Cardiac fibroblast (primary cell): Measurements from ENCODE around the gene RRBP1.

Experiments
- DNase-seq, 2 donors: peaks; one replicate each; pipeline versions ENCODE4 v3.0.0 to v3.0.0-alpha.2; 2010; ENCODE audit warnings: low read depth in 2 of 2
- H3K4me3 ChIP-seq, 2 donors: replicated peaks in 1 of 2; 1 replicate in 1 of 2; 2 replicates in 1 of 2; pipeline ENCODE4 v1.5.1; 2011; ENCODE audit warnings: low read depth in 2 of 2, low read length in 2 of 2, mild to moderate bottlenecking in 2 of 2, moderate library complexity in 1 of 2
- TF ChIP-seq, protein P1 (sequence below): IDR thresholded peaks from one replicate; pipeline ENCODE4 v1.5.1; 2011; ENCODE audit warnings: low read depth, mild to moderate bottlenecking, low read length, inconsistent platforms

Gene RRBP1

GRCh38 chr20:17630151-17630805 is 51.8 kb downstream of the RRBP1 start:
- TF ChIP-seq, protein P1, sequence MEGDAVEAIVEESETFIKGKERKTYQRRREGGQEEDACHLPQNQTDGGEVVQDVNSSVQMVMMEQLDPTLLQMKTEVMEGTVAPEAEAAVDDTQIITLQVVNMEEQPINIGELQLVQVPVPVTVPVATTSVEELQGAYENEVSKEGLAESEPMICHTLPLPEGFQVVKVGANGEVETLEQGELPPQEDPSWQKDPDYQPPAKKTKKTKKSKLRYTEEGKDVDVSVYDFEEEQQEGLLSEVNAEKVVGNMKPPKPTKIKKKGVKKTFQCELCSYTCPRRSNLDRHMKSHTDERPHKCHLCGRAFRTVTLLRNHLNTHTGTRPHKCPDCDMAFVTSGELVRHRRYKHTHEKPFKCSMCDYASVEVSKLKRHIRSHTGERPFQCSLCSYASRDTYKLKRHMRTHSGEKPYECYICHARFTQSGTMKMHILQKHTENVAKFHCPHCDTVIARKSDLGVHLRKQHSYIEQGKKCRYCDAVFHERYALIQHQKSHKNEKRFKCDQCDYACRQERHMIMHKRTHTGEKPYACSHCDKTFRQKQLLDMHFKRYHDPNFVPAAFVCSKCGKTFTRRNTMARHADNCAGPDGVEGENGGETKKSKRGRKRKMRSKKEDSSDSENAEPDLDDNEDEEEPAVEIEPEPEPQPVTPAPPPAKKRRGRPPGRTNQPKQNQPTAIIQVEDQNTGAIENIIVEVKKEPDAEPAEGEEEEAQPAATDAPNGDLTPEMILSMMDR = no peak
- no peak for DNase-seq
- no peak overlapping the region for H3K4me3 ChIP-seq

DNA sequence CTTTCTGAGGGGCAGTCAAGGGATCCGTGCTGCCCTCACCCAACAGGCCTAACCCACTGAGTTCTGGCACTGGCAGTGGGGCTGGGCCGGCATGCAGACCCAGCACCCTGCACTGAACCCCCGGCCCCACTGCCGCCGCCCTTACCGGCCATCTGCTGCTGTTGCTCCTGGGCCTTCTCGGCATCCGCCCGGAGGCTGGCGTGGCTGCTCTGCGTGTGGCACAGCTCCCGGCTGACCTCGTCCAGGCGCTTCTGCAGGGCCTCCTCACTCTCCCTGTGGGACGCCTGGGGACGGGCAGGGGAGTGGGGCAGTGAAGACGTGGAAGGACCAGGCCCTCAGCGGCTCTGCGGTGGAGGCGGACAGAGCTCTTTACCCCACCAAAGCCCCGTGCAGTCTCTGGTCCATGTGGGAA is 52.4 kb downstream of the RRBP1 start:
- no peak for DNase-seq
- TF ChIP-seq, protein P1 = no peak
- no peak overlapping the region for H3K4me3 ChIP-seq

- DNase-seq = no peak
- H3K4me3 ChIP-seq = no peak overlapping the region
- TF ChIP-seq, protein P1 = no peak
These were observed 53.0 kb downstream of the RRBP1 start for GRCh38 chr20:17629025-17629424.

- no peak for DNase-seq
- no peak overlapping the region for H3K4me3 ChIP-seq
- TF ChIP-seq, protein P1 = no peak
These were observed 53.8 kb downstream of the RRBP1 start for GRCh38 chr20:17628101-17628841.

DNA sequence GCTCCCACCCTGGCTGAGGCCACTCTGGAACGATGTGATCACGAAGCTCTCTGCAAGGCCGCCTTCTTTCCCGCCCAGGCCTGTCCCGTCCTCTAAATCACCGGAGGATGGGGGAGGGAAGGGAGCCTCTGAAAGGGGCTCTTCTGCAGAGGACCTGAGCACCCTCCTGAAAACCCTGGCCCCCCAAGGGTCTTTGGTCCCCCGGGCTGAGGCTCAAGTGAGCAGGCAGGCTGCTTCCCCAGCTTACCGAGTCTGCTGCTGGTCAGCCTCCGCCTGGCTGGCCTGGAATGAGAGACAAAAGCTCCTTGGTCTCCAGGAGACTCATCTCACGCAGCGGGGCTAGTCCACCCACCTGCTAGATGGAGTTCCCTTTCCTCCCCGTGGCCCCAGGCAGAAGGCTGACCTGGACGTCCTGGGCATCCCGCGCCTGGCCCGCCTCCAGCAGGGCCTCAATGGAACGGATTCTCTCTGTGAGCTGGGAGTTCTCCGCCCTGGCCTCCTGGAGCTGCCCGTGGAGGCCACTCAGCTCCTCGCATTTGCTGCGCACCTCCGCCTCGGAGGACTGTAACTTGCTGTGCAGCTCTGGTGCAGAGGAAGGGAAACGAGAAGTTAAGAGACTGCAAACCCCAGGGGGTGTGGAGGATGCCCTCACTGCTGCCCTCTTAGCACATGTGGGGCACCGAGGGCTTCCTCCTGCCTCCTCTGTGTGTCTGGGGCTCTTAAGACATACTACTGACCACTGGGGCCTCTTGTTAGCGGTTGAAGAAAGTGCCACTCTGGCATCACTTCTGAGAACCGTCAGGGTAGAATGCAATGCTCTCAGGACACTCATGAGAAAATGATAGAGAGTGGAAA is 54.7 kb downstream of the RRBP1 start:
- DNase-seq = no peak
- TF ChIP-seq, protein P1 = no peak
- no peak overlapping the region for H3K4me3 ChIP-seq

- DNase-seq = no peak
- no peak overlapping the region for H3K4me3 ChIP-seq
- TF ChIP-seq, protein P1 = no peak
These were observed 55.6 kb downstream of the RRBP1 start for GRCh38 chr20:17626217-17627007.
